OCI-LY3 (cell line): ENCODE data around the gene PERM1.

Experiments used
- H2AFZ ChIP-seq: fragments of 200-600, 300-600 bp; shearing (Covaris generic); 2 replicates; pipeline ENCODE4 v1.6.0; 2014; ENCODE audit warnings: antibody characterized with exemption, low read depth, low read length
- H3K27ac ChIP-seq: fragments of 200-600, 300-600 bp; sonication (generic); 2 replicates; pipeline ENCODE4 v1.5.1; 2014; ENCODE audit warnings: mild to moderate bottlenecking, low read length, moderate library complexity, mixed read lengths
- H3K27me3 ChIP-seq: fragments of 200-600, 300-600 bp; sonication (generic); 2 replicates; pipeline ENCODE4 v1.6.1; 2014; ENCODE audit warnings: low read depth, low read length, mixed read lengths
- H3K36me3 ChIP-seq: fragments of 200-600, 300-600 bp; sonication (generic); replicated peaks from 2 replicates; pipeline ENCODE3; 2014; ENCODE audit warnings: low read depth, low read length, mixed read lengths
- H3K4me1 ChIP-seq: fragments of 300-600, 200-600 bp; sonication (generic); 2 replicates; pipeline ENCODE4 v1.6.1; 2014; ENCODE audit warnings: low read length, mixed read lengths
- H3K4me2 ChIP-seq: fragments of 200-600, 300-600 bp; sonication (generic); 2 replicates; pipeline ENCODE4 v1.6.1; 2014; ENCODE audit warnings: low read length, mixed read lengths
- H3K4me3 ChIP-seq: fragments of 300-600, 200-600 bp; sonication (generic); 2 replicates; pipeline ENCODE4 v1.5.1; 2014; ENCODE audit warnings: antibody characterized with exemption, mild to moderate bottlenecking, low read length, moderate library complexity
- H3K79me2 ChIP-seq: fragments of 300-600, 200-600 bp; shearing (Covaris generic); 2 replicates; pipeline ENCODE4 v1.6.1; 2014; ENCODE audit warnings: mild to moderate bottlenecking, low read length, mixed read lengths
- H3K9ac ChIP-seq: fragments of 300-600, 200-600 bp; shearing (Covaris generic); 2 replicates; pipeline ENCODE4 v1.6.0; 2014; ENCODE audit warnings: mild to moderate bottlenecking, low read length, moderate library complexity
- H3K9me3 ChIP-seq: fragments of 200-600, 300-600 bp; shearing (Covaris generic); 2 replicates; pipeline ENCODE4 v1.6.1; 2014; ENCODE audit warnings: low read length, mixed read lengths; ENCODE audit not compliant: insufficient read depth
- H4K20me1 ChIP-seq: fragments of 200-600, 300-600 bp; sonication (generic); 2 replicates; pipeline ENCODE4 v1.6.1; 2016; ENCODE audit warnings: low read length, mixed read lengths; ENCODE audit not compliant: insufficient read depth
- EZH2phosphoT487 ChIP-seq: fragments of 200-600 bp; shearing (Covaris generic); IDR thresholded peaks from 2 replicates; pipeline ENCODE4 v1.6.1; 2018; ENCODE audit warnings: antibody characterized with exemption, mixed run types, low read depth
- TF ChIP-seq, protein P1 (sequence below): fragments of 200-600, 300-600 bp; sonication (generic); IDR thresholded peaks from 2 replicates; pipeline ENCODE4 v1.5.1; 2014; ENCODE audit warnings: antibody characterized with exemption, low read length, low read depth

PERM1 gene

DNA sequence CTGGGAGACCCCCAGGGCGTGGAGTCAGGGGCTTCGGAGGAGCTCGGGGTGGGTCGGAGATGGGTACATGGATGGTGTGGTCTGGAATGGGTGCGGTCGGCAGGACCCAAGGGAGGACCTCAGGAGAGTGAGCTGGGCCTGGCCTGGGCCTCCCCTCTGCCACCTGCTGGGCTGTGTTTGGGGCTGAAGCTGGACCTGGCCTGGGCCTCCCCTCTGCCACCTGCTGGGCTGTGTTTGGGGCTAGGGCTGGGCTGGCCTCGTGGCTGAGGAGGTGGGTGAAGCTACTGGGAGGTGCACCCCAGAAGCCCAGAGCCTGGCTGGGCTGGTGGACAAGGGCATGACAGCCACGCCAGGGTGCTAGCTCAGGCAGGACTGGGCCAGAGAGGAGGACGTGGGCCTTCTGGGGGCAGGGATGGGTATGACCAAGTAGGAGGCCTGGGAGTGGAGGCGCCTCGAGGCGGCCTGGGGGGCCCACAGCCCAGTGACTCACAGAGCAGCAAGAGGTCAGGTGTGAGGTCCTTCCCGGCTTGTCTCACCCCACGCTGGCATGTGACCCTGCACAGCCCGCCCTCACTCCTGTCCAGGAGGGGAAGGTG, 43.7 kb downstream of the PERM1 start:
- Histone ChIP-seq H3K79me2 (no peaks in the 10 kb centered on the region), H3K9me3 (no peaks in the 10 kb centered on the region), H3K4me2 (no peak overlapping the region), H4K20me1 (peaks cover 3% of the 10 kb centered on the region; the same call in 1 of the 2 replicates), H2AFZ (no peak overlapping the region), H3K36me3 (no peaks in the 10 kb centered on the region), H3K27ac (no peak overlapping the region), H3K4me1 (peaks cover 21% of the 10 kb centered on the region), H3K27me3 (peaks cover 42% of the 10 kb centered on the region), H3K4me3 (no peak overlapping the region), H3K9ac (no peak overlapping the region)
- TF ChIP-seq, protein P1, sequence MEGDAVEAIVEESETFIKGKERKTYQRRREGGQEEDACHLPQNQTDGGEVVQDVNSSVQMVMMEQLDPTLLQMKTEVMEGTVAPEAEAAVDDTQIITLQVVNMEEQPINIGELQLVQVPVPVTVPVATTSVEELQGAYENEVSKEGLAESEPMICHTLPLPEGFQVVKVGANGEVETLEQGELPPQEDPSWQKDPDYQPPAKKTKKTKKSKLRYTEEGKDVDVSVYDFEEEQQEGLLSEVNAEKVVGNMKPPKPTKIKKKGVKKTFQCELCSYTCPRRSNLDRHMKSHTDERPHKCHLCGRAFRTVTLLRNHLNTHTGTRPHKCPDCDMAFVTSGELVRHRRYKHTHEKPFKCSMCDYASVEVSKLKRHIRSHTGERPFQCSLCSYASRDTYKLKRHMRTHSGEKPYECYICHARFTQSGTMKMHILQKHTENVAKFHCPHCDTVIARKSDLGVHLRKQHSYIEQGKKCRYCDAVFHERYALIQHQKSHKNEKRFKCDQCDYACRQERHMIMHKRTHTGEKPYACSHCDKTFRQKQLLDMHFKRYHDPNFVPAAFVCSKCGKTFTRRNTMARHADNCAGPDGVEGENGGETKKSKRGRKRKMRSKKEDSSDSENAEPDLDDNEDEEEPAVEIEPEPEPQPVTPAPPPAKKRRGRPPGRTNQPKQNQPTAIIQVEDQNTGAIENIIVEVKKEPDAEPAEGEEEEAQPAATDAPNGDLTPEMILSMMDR = peak; percentile 48
- no peak for TF ChIP-seq EZH2phosphoT487

DNA sequence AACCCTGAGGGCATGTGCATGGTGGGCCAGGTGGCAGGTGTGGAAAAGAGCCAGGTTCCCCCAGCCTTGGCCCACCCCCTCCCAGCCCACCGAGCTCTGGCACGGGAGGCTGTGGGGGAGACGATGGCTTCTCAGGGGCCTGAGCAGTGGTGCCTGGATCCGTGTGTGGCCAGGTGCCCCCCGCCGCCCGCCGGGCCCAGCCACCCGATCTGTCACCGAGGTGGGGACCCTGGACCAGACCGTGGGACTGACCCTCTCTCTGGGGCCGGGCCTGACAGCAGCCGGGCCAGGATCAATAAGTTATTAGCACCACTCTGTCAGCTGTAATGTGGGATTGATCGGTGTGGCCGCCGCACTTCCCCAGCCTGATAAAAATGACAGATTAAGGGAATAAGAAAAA, 44.4 kb downstream of the PERM1 start:
- H3K27me3 ChIP-seq = peaks cover 37% of the 10 kb centered on the region
- no peak overlapping the region for H3K4me2 ChIP-seq
- no peak overlapping the region for H3K4me3 ChIP-seq
- H3K27ac ChIP-seq = no peak overlapping the region
- H3K36me3 ChIP-seq = no peaks in the 10 kb centered on the region
- no peak for TF ChIP-seq EZH2phosphoT487
- TF ChIP-seq, protein P1 = no peak
- H4K20me1 ChIP-seq = no peaks in the 10 kb centered on the region
- peaks cover 16% of the 10 kb centered on the region for H3K4me1 ChIP-seq
- H3K79me2 ChIP-seq = no peaks in the 10 kb centered on the region
- H3K9ac ChIP-seq = no peak overlapping the region
- H2AFZ ChIP-seq = no peak overlapping the region
- H3K9me3 ChIP-seq = no peaks in the 10 kb centered on the region

DNA sequence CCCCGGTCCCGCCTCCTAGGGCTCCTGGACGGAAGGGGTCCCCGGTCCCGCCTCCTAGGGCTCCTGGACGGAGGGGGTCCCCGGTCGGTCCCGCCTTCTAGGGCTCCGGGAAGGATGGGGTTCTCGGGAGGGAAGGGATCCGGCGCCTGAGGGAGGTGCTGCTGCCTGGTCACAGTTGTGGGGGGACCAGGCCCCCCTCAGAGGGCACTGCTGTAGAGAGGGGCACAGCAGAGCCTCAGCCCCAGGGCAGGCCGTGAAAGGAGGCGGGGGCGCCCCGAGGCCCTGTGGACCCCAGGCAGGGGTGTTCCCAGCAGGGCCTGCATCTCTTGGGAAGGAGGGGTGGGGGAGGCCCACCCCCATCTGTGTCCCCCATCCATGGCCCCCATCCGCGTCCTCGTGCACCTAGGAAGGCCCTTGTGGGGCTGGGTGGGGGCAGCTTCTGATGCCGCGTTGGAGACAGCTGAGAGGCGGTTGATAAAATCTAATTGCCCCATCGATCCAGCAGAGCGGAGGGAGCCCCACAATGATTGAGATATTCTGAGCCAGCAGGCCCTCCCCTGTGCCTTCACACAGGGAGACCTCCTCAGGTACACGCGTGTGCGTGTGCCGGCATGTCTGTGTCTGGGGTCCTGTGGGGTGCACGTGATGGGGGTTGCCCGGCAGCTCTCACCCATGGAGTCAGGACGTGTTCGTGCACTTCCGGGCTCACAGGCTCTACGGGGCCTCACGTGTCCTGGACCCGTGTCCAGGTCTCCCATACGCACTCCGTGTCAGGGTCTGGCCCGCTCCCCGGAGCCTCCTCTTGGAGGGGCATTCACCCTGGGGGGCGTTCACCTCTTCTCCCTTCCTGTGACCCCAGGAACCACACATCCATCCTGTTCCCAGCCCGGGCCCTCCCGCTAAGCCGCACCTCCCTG, 45.3 kb downstream of the PERM1 start:
- Histone ChIP-seq H3K4me3 (no peak overlapping the region), H3K9me3 (no peaks in the 10 kb centered on the region), H4K20me1 (no peaks in the 10 kb centered on the region), H2AFZ (no peak overlapping the region), H3K79me2 (no peaks in the 10 kb centered on the region), H3K36me3 (no peaks in the 10 kb centered on the region), H3K27me3 (peaks cover 28% of the 10 kb centered on the region), H3K4me1 (peaks cover 12% of the 10 kb centered on the region; the same call in 1 of the 2 replicates), H3K4me2 (no peak overlapping the region), H3K27ac (no peak overlapping the region), H3K9ac (no peak overlapping the region)
- no peak for TF ChIP-seq EZH2phosphoT487
- TF ChIP-seq, protein P1 = no peak

DNA sequence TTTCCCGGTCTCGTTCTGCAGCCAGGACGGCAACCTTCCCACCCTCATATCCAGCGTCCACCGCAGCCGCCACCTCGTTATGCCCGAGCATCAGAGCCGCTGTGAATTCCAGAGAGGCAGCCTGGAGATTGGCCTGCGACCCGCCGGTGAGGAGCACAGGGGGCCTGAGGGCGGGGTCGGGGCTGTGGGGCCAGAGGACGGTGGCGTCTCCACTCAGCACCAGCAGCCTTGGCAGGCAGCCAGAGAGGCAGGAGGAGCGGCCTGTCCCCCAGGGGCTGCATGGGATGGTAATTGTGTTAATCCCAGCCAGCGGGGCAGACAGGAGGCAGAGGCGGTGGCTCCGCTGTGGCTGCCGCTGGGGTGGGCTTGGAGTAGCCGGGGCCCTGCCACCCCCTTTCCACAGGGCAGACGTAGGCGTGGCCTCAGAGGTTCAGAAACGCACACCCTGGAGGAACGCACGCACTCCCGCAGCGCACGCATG, 46.1 kb downstream of the PERM1 start:
- no peaks in the 10 kb centered on the region for H3K9me3 ChIP-seq
- H3K79me2 ChIP-seq = no peaks in the 10 kb centered on the region
- H4K20me1 ChIP-seq = no peaks in the 10 kb centered on the region
- no peak overlapping the region for H3K4me3 ChIP-seq
- no peak overlapping the region for H3K9ac ChIP-seq
- no peaks in the 10 kb centered on the region for H3K36me3 ChIP-seq
- TF ChIP-seq, protein P1 = no peak
- no peak for TF ChIP-seq EZH2phosphoT487
- peaks cover 5% of the 10 kb centered on the region; the same call in 1 of the 2 replicates for H3K4me1 ChIP-seq
- H3K4me2 ChIP-seq = no peak overlapping the region
- H2AFZ ChIP-seq = no peak overlapping the region
- no peak overlapping the region for H3K27ac ChIP-seq
- H3K27me3 ChIP-seq = peaks cover 25% of the 10 kb centered on the region
